ENCODE results near the gene USHBP1. TPM values are rescaled to one million over a fixed set of nuclear protein-coding genes. Genes with fewer than 3 reads are reported as not detected.
A peak's percentile ranks its signal among the peaks of the same experiment; 100 is the strongest.

The USHBP1 gene
- total and polyA plus RNA-seq, 2 donors (not counting 1 experiment from before 2014, with no cell fraction given), result not detected

GRCh38 chr19:17260842-17261325, 3.7 kb downstream of the USHBP1 start:
- Histone ChIP-seq H2AFZ (ENCODE audit: low read length) (no peak overlapping the region), H3K4me1 (ENCODE audit: control insufficient read depth, extremely low read depth, insufficient read depth, low read length) (no peaks in the 10 kb centered on the region), H3K36me3 (ENCODE audit: control insufficient read depth, insufficient read depth, low read length) (no peaks in the 10 kb centered on the region), H3K27ac (ENCODE audit: insufficient read depth, low read length) (no peak overlapping the region), H4K20me1 (ENCODE audit: control insufficient read depth, extremely low read depth, insufficient read depth, low read length) (no peaks in the 10 kb centered on the region), H3K9ac (ENCODE audit: insufficient read depth, low read length) (no peak overlapping the region), H3K79me2 (ENCODE audit: control insufficient read depth, insufficient read depth, low read length) (no peaks in the 10 kb centered on the region), H3K4me2 (ENCODE audit: extremely low read depth, insufficient read depth, low read length) (no peak overlapping the region), H3K27me3 (ENCODE audit: control insufficient read depth, insufficient read depth, low read length) (no peaks in the 10 kb centered on the region), H3K4me3 (replicated peaks in 1 of 4; ENCODE audit: control extremely low read depth in 1 of 4, insufficient read depth in 1 of 4, low read depth in 3 of 4, low read length in 4 of 4) (no peak overlapping the region), H3K9me3 (ENCODE audit: control insufficient read depth, insufficient read depth, low read depth, low read length) (no peaks in the 10 kb centered on the region)
- DNase-seq (ENCODE audit: low read depth in 2 of 2), result peak; percentile 50 to 70
- TF ChIP-seq CTCF (conservative IDR thresholded peaks at IDR 0.05 in 1 of 2, IDR thresholded peaks at IDR 0.05 in 1 of 2; ENCODE audit: low read depth in 1 of 2, low read length in 2 of 2) (peak; percentile 78 to 94), EZH2 (IDR thresholded peaks at IDR 0.05; ENCODE audit: low read length, missing control alignments) (no peak)

- no peak for DNase-seq (ENCODE audit: low read depth in 2 of 2)
- no peak overlapping the region for H3K27ac ChIP-seq (ENCODE audit: insufficient read depth, low read length)
- H3K36me3 ChIP-seq (ENCODE audit: control insufficient read depth, insufficient read depth, low read length), result no peaks in the 10 kb centered on the region
Measured at GRCh38 chr19:17259934-17260333, 4.6 kb downstream of the USHBP1 start.

GRCh38 chr19:17259118-17259780, 5.3 kb downstream of the USHBP1 start:
- no peaks in the 10 kb centered on the region for H3K79me2 ChIP-seq (ENCODE audit: control insufficient read depth, insufficient read depth, low read length)
- H3K27me3 ChIP-seq (ENCODE audit: control insufficient read depth, insufficient read depth, low read length), result no peaks in the 10 kb centered on the region
- H3K4me2 ChIP-seq (ENCODE audit: extremely low read depth, insufficient read depth, low read length), result no peak overlapping the region
- no peaks in the 10 kb centered on the region for H3K4me1 ChIP-seq (ENCODE audit: control insufficient read depth, extremely low read depth, insufficient read depth, low read length)
- no peak for DNase-seq (ENCODE audit: low read depth in 2 of 2)
- TF ChIP-seq EZH2 (IDR thresholded peaks at IDR 0.05; ENCODE audit: low read length, missing control alignments) (no peak), CTCF (conservative IDR thresholded peaks at IDR 0.05 in 1 of 2, IDR thresholded peaks at IDR 0.05 in 1 of 2; ENCODE audit: low read depth in 1 of 2, low read length in 2 of 2) (no peak)
- H3K9me3 ChIP-seq (ENCODE audit: control insufficient read depth, insufficient read depth, low read depth, low read length), result no peaks in the 10 kb centered on the region
- no peaks in the 10 kb centered on the region for H4K20me1 ChIP-seq (ENCODE audit: control insufficient read depth, extremely low read depth, insufficient read depth, low read length)
- no peak overlapping the region for H3K9ac ChIP-seq (ENCODE audit: insufficient read depth, low read length)
- no peak overlapping the region for H2AFZ ChIP-seq (ENCODE audit: low read length)
- no peak overlapping the region for H3K27ac ChIP-seq (ENCODE audit: insufficient read depth, low read length)
- no peaks in the 10 kb centered on the region for H3K36me3 ChIP-seq (ENCODE audit: control insufficient read depth, insufficient read depth, low read length)
- H3K4me3 ChIP-seq (replicated peaks in 1 of 4; ENCODE audit: control extremely low read depth in 1 of 4, insufficient read depth in 1 of 4, low read depth in 3 of 4, low read length in 4 of 4), result no peak overlapping the region

More at GRCh38 chr19:17259934-17260333, 4.6 kb downstream of the USHBP1 start:
- Histone ChIP-seq H3K4me2 (ENCODE audit: extremely low read depth, insufficient read depth, low read length) (no peak overlapping the region), H3K4me1 (ENCODE audit: control insufficient read depth, extremely low read depth, insufficient read depth, low read length) (no peaks in the 10 kb centered on the region), H4K20me1 (ENCODE audit: control insufficient read depth, extremely low read depth, insufficient read depth, low read length) (no peaks in the 10 kb centered on the region), H3K9me3 (ENCODE audit: control insufficient read depth, insufficient read depth, low read depth, low read length) (no peaks in the 10 kb centered on the region), H3K4me3 (replicated peaks in 1 of 4; ENCODE audit: control extremely low read depth in 1 of 4, insufficient read depth in 1 of 4, low read depth in 3 of 4, low read length in 4 of 4) (no peak overlapping the region), H3K27me3 (ENCODE audit: control insufficient read depth, insufficient read depth, low read length) (no peaks in the 10 kb centered on the region), H3K9ac (ENCODE audit: insufficient read depth, low read length) (no peak overlapping the region), H3K79me2 (ENCODE audit: control insufficient read depth, insufficient read depth, low read length) (no peaks in the 10 kb centered on the region), H2AFZ (ENCODE audit: low read length) (no peak overlapping the region)
- TF ChIP-seq EZH2 (IDR thresholded peaks at IDR 0.05; ENCODE audit: low read length, missing control alignments) (no peak), CTCF (conservative IDR thresholded peaks at IDR 0.05 in 1 of 2, IDR thresholded peaks at IDR 0.05 in 1 of 2; ENCODE audit: low read depth in 1 of 2, low read length in 2 of 2) (no peak)

Data from fibroblast of lung (primary cell).